NB4 (cell line): ENCODE measurements around the gene TRERF1.

Source experiments
- CTCF ChIP-seq: IDR thresholded peaks from one replicate; pipeline ENCODE4 v1.5.1; 2012; ENCODE audit warnings: low read depth, low read length
- POLR2A ChIP-seq: IDR thresholded peaks from 2 replicates; pipeline ENCODE4 v1.6.1; 2011; ENCODE audit warnings: mild to moderate bottlenecking; ENCODE audit not compliant: insufficient read length; ENCODE audit errors: extremely low read depth

DNA sequence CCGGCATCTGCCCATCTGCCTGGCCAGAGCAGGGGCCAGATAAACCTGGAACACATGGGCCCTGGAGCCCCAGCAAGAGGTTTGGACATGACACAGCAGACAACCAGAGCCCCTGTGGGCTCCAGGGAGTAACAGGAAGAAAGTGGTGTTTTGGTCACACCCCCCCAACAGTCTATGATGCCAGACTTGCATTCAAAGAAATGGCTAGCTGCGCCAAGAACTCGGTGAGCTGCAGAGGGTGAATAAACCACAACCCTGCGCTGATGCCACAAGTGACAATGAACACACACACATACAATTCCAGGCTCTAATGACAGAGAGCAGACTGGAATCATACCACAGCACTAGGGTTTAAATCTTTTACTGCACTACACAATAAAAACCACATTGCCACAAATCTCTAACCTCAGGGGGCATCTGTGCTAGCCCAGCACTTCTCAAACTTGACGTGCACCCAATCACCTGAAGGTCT lies 34.0 kb downstream of the TRERF1 start:
- no peak for TF ChIP-seq CTCF
- TF ChIP-seq POLR2A: no peak
